HG02623 (cell line): ENCODE data around the gene STARD9.
"Not testable (repeated sequence)": the region's sequence is repeated elsewhere in the genome, so short reads cannot be mapped to it uniquely, and the experiment has no call there.

Experiments
- ATAC-seq: cut with Tn5 transposase; IDR thresholded peaks from one replicate; pipeline ENCODE4 v1.9.1; 2021; ENCODE audit warnings: moderate library complexity; ENCODE audit not compliant: unreplicated experiment

The STARD9 gene

GRCh38 chr15:42584031-42584765, 8.8 kb downstream of the STARD9 start:
- ATAC-seq, result no peak

- no peak for ATAC-seq
These were observed 15.3 kb downstream of the STARD9 start for GRCh38 chr15:42590619-42591237.

GRCh38 chr15:42591238-42591934, 16.0 kb downstream of the STARD9 start:
- ATAC-seq, result no peak

GRCh38 chr15:42592716-42593115, 17.3 kb downstream of the STARD9 start:
- ATAC-seq, result no peak

GRCh38 chr15:42593143-42593542, 17.7 kb downstream of the STARD9 start:
- ATAC-seq, result no peak

GRCh38 chr15:42594095-42594494, 18.7 kb downstream of the STARD9 start:
- ATAC-seq, result no peak

- ATAC-seq, result no peak
These were observed 20.3 kb downstream of the STARD9 start for GRCh38 chr15:42595626-42596240.

- ATAC-seq, result not testable (repeated sequence)
These were observed 25.9 kb downstream of the STARD9 start for GRCh38 chr15:42601316-42601715.

- no peak for ATAC-seq
These were observed 27.1 kb downstream of the STARD9 start for GRCh38 chr15:42602501-42602900.

GRCh38 chr15:42603978-42604377, 28.6 kb downstream of the STARD9 start:
- no peak for ATAC-seq

GRCh38 chr15:42604894-42605744, 29.7 kb downstream of the STARD9 start:
- no peak for ATAC-seq

- ATAC-seq, result no peak
These were observed 30.4 kb downstream of the STARD9 start for GRCh38 chr15:42605796-42606195.

- ATAC-seq, result no peak
These were observed 32.7 kb downstream of the STARD9 start for GRCh38 chr15:42608110-42608531.

- ATAC-seq, result no peak
These were observed 33.5 kb downstream of the STARD9 start for GRCh38 chr15:42608752-42609488.

GRCh38 chr15:42611532-42611931, 36.1 kb downstream of the STARD9 start:
- ATAC-seq, result no peak

GRCh38 chr15:42612367-42612912, 37.0 kb downstream of the STARD9 start:
- ATAC-seq, result no peak

- ATAC-seq, result no peak
These were observed 40.7 kb downstream of the STARD9 start for GRCh38 chr15:42616107-42616506.

- ATAC-seq, result no peak
These were observed 44.4 kb downstream of the STARD9 start for GRCh38 chr15:42619656-42620371.

- ATAC-seq, result no peak
These were observed 46.0 kb downstream of the STARD9 start for GRCh38 chr15:42621386-42621785.
